Measurements from ENCODE around the gene ZNF624.
A peak's percentile ranks its signal among the peaks of the same experiment; 100 is the strongest.

The ZNF624 gene

DNA sequence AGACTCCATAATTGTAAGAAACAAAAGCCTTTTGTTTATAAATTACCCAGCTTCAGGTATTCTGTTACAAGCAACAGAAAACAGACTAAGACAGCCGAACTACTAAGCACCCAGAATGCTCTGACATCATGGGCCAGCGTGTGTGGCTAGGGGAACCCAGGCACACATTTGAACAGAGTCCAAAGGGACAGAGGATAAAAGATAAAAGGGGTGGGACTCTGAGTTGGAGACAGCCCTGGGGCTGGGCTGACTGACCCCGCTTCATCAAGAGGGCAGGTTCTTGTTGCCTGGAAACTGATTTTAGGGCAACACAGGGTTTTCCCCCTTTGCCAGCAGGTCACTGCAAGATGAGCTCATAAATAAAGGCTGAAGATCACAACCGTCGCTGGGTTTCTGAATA, 54.1 kb downstream of the ZNF624 start:
- Histone ChIP-seq H3K4me1 (ENCODE audit: control extremely low read depth in 1 of 4, control insufficient read depth in 4 of 4, insufficient read depth in 4 of 4, low read length in 3 of 4) (no peaks in the 10 kb centered on the region), H3K27me3 (replicated peaks in 2 of 5; ENCODE audit: control insufficient read depth in 4 of 5, insufficient read depth in 5 of 5, low read length in 4 of 5) (no peaks in the 10 kb centered on the region), H3K4me3 (ENCODE audit: control insufficient read depth in 1 of 7, extremely low read depth in 1 of 7, insufficient read depth in 4 of 7, low read depth in 2 of 7, low read length in 6 of 7) (no peak overlapping the region), H3K9me3 (ENCODE audit: control extremely low read depth in 1 of 5, control insufficient read depth in 4 of 5, insufficient read depth in 2 of 5, low read depth in 1 of 5, low read length in 4 of 5) (peaks cover 0 to 9% (median 8%) of the 10 kb centered on the region in 5 experiments), H3K36me3 (ENCODE audit: control insufficient read depth in 4 of 4, insufficient read depth in 4 of 4, low read length in 3 of 4) (no peaks in the 10 kb centered on the region), H3K27ac (ENCODE audit: insufficient read depth in 1 of 2, low read depth in 1 of 2, low read length in 2 of 2, poor library complexity in 1 of 2, severe bottlenecking in 2 of 2) (no peak overlapping the region)
- ChIA-PET CTCF (no interaction called here), POLR2A (no interaction called here)
- DNase-seq, result no peak
- WGBS (ENCODE audit: insufficient coverage), result 95% methylated on average over 5 of the region's 5 CpGs

DNA sequence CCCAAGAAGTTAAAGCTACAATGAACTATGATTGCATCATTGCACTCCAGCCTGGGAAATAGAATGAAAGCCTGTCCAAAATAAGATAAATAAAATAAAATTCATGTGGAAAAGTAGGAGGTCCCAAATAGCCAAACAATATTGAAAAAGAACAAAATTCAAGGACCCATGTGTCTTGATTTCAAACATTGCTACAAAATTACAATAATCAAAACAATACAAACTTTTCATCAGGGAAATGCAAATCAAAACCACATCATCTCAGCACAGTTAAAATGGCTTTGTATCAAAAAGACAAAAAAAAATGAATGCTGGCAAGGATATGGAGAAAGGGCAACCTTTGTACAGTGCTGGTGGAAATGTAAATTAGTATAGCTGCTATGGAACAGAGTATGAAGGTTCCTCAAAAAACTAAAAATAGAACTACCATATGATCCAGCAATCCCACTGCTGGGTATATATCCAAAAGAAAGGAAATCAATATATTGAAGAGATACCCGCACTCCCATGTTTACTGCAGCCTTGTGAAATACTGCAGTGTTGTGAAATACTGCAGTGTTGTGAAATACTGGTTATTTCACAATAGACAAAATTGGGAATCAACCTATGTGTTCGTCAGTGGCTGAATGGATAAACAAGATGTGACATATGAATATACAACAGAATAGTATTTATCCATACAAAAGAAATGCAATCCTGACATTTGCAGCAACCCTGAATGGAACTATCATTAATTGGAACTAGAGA, 60.1 kb downstream of the ZNF624 start:
- DNase-seq, result no peak
- Histone ChIP-seq H3K4me1 (ENCODE audit: control extremely low read depth in 1 of 4, control insufficient read depth in 4 of 4, insufficient read depth in 4 of 4, low read length in 3 of 4) (peaks cover 0 to 10% (median 7%) of the 10 kb centered on the region in 4 experiments), H3K27me3 (replicated peaks in 2 of 5; ENCODE audit: control insufficient read depth in 4 of 5, insufficient read depth in 5 of 5, low read length in 4 of 5) (peaks cover 0 to 7% (median 2%) of the 10 kb centered on the region in 5 experiments), H3K4me3 (ENCODE audit: control insufficient read depth in 1 of 7, extremely low read depth in 1 of 7, insufficient read depth in 4 of 7, low read depth in 2 of 7, low read length in 6 of 7) (no peak overlapping the region), H3K27ac (ENCODE audit: insufficient read depth in 1 of 2, low read depth in 1 of 2, low read length in 2 of 2, poor library complexity in 1 of 2, severe bottlenecking in 2 of 2) (no peak overlapping the region), H3K9me3 (ENCODE audit: control extremely low read depth in 1 of 5, control insufficient read depth in 4 of 5, insufficient read depth in 2 of 5, low read depth in 1 of 5, low read length in 4 of 5) (peaks cover 0 to 3% (median 0%) of the 10 kb centered on the region in 5 experiments), H3K36me3 (ENCODE audit: control insufficient read depth in 4 of 4, insufficient read depth in 4 of 4, low read length in 3 of 4) (no peaks in the 10 kb centered on the region)
- WGBS (ENCODE audit: insufficient coverage), result 80% methylated on average over 1 of the region's 2 CpGs
- POLR2A ChIA-PET, result no interaction called here
- CTCF ChIA-PET, result no interaction called here

- 2% methylated on average over 45 of the region's 53 CpGs for WGBS (ENCODE audit: insufficient coverage)
These were observed 64.3 kb downstream of the ZNF624 start for GRCh38 chr17:16589097-16589969.

GRCh38 chr17:16585796-16586195, 67.9 kb downstream of the ZNF624 start:
- DNase-seq, result no peak
- Histone ChIP-seq H3K4me1 (ENCODE audit: control extremely low read depth in 1 of 4, control insufficient read depth in 4 of 4, insufficient read depth in 4 of 4, low read length in 3 of 4) (peaks cover 0 to 17% (median 13%) of the 10 kb centered on the region in 4 experiments), H3K4me3 (ENCODE audit: control insufficient read depth in 1 of 7, extremely low read depth in 1 of 7, insufficient read depth in 4 of 7, low read depth in 2 of 7, low read length in 6 of 7) (no peak overlapping the region), H3K27ac (ENCODE audit: insufficient read depth in 1 of 2, low read depth in 1 of 2, low read length in 2 of 2, poor library complexity in 1 of 2, severe bottlenecking in 2 of 2) (no peak overlapping the region), H3K36me3 (ENCODE audit: control insufficient read depth in 4 of 4, insufficient read depth in 4 of 4, low read length in 3 of 4) (no peaks in the 10 kb centered on the region), H3K27me3 (replicated peaks in 2 of 5; ENCODE audit: control insufficient read depth in 4 of 5, insufficient read depth in 5 of 5, low read length in 4 of 5) (peaks cover 5 to 34% (median 8%) of the 10 kb centered on the region in 5 experiments), H3K9me3 (ENCODE audit: control extremely low read depth in 1 of 5, control insufficient read depth in 4 of 5, insufficient read depth in 2 of 5, low read depth in 1 of 5, low read length in 4 of 5) (no peaks in the 10 kb centered on the region)
- 42% methylated on average over 4 of the region's 4 CpGs for WGBS (ENCODE audit: insufficient coverage)
- CTCF ChIA-PET, result interaction anchor here (0.7 to 3.6 kb wide), 2 partner anchors 49 to 138 kb away, joined by 3 to 16 read pairs; no protein-coding TSS in a partner anchor
- POLR2A ChIA-PET, result interaction anchor here (0.6 kb wide), 1 partner anchor 49 kb away, joined by 4 read pairs; no protein-coding TSS in a partner anchor

More at GRCh38 chr17:16589097-16589969, 64.3 kb downstream of the ZNF624 start:
- Histone ChIP-seq H3K4me3 (ENCODE audit: control insufficient read depth in 1 of 7, extremely low read depth in 1 of 7, insufficient read depth in 4 of 7, low read depth in 2 of 7, low read length in 6 of 7) (peak overlapping the region; percentile 43 to 83 (median 67)), H3K27ac (ENCODE audit: insufficient read depth in 1 of 2, low read depth in 1 of 2, low read length in 2 of 2, poor library complexity in 1 of 2, severe bottlenecking in 2 of 2) (no peak overlapping the region), H3K9me3 (ENCODE audit: control extremely low read depth in 1 of 5, control insufficient read depth in 4 of 5, insufficient read depth in 2 of 5, low read depth in 1 of 5, low read length in 4 of 5) (no peaks in the 10 kb centered on the region), H3K36me3 (ENCODE audit: control insufficient read depth in 4 of 4, insufficient read depth in 4 of 4, low read length in 3 of 4) (no peaks in the 10 kb centered on the region), H3K27me3 (replicated peaks in 2 of 5; ENCODE audit: control insufficient read depth in 4 of 5, insufficient read depth in 5 of 5, low read length in 4 of 5) (peaks cover 4 to 29% (median 8%) of the 10 kb centered on the region in 5 experiments), H3K4me1 (ENCODE audit: control extremely low read depth in 1 of 4, control insufficient read depth in 4 of 4, insufficient read depth in 4 of 4, low read length in 3 of 4) (peaks cover 0 to 11% (median 10%) of the 10 kb centered on the region in 4 experiments)
- POLR2A ChIA-PET, result no interaction called here
- CTCF ChIA-PET, result interaction anchor here (0.8 to 1.5 kb wide), 6 partner anchors 13 to 150 kb away, joined by 3 to 8 read pairs (median 3); no protein-coding TSS in a partner anchor
- DNase-seq, result peak; percentile 87 to 92 (median 89)

- peak overlapping the region in 6 of 7 experiments; percentile 46 to 77 (median 62) for H3K4me3 ChIP-seq (ENCODE audit: control insufficient read depth in 1 of 7, extremely low read depth in 1 of 7, insufficient read depth in 4 of 7, low read depth in 2 of 7, low read length in 6 of 7)
- H3K27ac ChIP-seq (ENCODE audit: insufficient read depth in 1 of 2, low read depth in 1 of 2, low read length in 2 of 2, poor library complexity in 1 of 2, severe bottlenecking in 2 of 2), result no peak overlapping the region
- peaks cover 0 to 17% (median 13%) of the 10 kb centered on the region in 4 experiments for H3K4me1 ChIP-seq (ENCODE audit: control extremely low read depth in 1 of 4, control insufficient read depth in 4 of 4, insufficient read depth in 4 of 4, low read length in 3 of 4)
- CTCF ChIA-PET, result interaction anchor here (0.9 to 3.6 kb wide), 4 partner anchors 13 to 131 kb away, joined by 3 to 16 read pairs (median 7); no protein-coding TSS in a partner anchor
- DNase-seq, result peak; percentile 84 to 89 (median 88)
- no peaks in the 10 kb centered on the region for H3K9me3 ChIP-seq (ENCODE audit: control extremely low read depth in 1 of 5, control insufficient read depth in 4 of 5, insufficient read depth in 2 of 5, low read depth in 1 of 5, low read length in 4 of 5)
- H3K36me3 ChIP-seq (ENCODE audit: control insufficient read depth in 4 of 4, insufficient read depth in 4 of 4, low read length in 3 of 4), result no peaks in the 10 kb centered on the region
- POLR2A ChIA-PET, result interaction anchor here (1.0 kb wide), 1 partner anchor 48 kb away, joined by 3 read pairs; no protein-coding TSS in a partner anchor
- WGBS (ENCODE audit: insufficient coverage), result 2% methylated on average over 29 of the region's 39 CpGs
- peaks cover 5 to 34% (median 8%) of the 10 kb centered on the region in 5 experiments for H3K27me3 ChIP-seq (replicated peaks in 2 of 5; ENCODE audit: control insufficient read depth in 4 of 5, insufficient read depth in 5 of 5, low read length in 4 of 5)
These were observed 69.2 kb downstream of the ZNF624 start for GRCh38 chr17:16584273-16584995.

DNA sequence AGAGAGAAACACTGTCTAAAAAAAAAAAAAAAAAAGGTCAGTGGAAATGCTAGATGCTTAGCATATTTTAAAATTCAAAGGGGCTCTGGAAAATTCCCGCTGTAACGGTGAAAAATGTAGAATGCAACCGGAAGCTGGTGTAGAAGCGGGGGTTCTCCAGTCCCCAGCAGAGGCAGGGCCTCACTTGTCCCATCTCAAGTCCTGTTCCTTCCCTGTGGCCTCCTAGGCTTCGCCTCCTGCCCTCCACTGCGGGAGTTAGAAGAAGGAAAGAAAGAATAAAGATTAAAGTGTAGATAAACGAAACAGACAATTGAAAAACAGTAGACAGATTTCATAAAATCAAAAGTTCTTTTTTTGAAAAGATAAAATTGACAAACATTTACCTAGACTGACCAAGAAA, 69.9 kb downstream of the ZNF624 start:
- Histone ChIP-seq H3K27me3 (replicated peaks in 2 of 5; ENCODE audit: control insufficient read depth in 4 of 5, insufficient read depth in 5 of 5, low read length in 4 of 5) (peaks cover 5 to 31% (median 8%) of the 10 kb centered on the region in 5 experiments), H3K4me1 (ENCODE audit: control extremely low read depth in 1 of 4, control insufficient read depth in 4 of 4, insufficient read depth in 4 of 4, low read length in 3 of 4) (peaks cover 0 to 12% (median 7%) of the 10 kb centered on the region in 4 experiments), H3K36me3 (ENCODE audit: control insufficient read depth in 4 of 4, insufficient read depth in 4 of 4, low read length in 3 of 4) (no peaks in the 10 kb centered on the region), H3K4me3 (ENCODE audit: control insufficient read depth in 1 of 7, extremely low read depth in 1 of 7, insufficient read depth in 4 of 7, low read depth in 2 of 7, low read length in 6 of 7) (peak overlapping the region in 3 of 7 experiments; percentile 46 to 77 (median 71)), H3K27ac (ENCODE audit: insufficient read depth in 1 of 2, low read depth in 1 of 2, low read length in 2 of 2, poor library complexity in 1 of 2, severe bottlenecking in 2 of 2) (no peak overlapping the region), H3K9me3 (ENCODE audit: control extremely low read depth in 1 of 5, control insufficient read depth in 4 of 5, insufficient read depth in 2 of 5, low read depth in 1 of 5, low read length in 4 of 5) (peaks cover 0 to 4% (median 0%) of the 10 kb centered on the region in 5 experiments)
- ChIA-PET CTCF (interaction anchor here (0.9 to 3.6 kb wide), 4 partner anchors 12 to 130 kb away, joined by 3 to 16 read pairs (median 7); no protein-coding TSS in a partner anchor), POLR2A (interaction anchor here (1.0 kb wide), 1 partner anchor 47 kb away, joined by 3 read pairs; no protein-coding TSS in a partner anchor)
- WGBS (ENCODE audit: insufficient coverage), result 52% methylated on average over 4 of the region's 7 CpGs
- no peak for DNase-seq
